ENCODE measurements around the gene DNASE1L3.

DNA sequence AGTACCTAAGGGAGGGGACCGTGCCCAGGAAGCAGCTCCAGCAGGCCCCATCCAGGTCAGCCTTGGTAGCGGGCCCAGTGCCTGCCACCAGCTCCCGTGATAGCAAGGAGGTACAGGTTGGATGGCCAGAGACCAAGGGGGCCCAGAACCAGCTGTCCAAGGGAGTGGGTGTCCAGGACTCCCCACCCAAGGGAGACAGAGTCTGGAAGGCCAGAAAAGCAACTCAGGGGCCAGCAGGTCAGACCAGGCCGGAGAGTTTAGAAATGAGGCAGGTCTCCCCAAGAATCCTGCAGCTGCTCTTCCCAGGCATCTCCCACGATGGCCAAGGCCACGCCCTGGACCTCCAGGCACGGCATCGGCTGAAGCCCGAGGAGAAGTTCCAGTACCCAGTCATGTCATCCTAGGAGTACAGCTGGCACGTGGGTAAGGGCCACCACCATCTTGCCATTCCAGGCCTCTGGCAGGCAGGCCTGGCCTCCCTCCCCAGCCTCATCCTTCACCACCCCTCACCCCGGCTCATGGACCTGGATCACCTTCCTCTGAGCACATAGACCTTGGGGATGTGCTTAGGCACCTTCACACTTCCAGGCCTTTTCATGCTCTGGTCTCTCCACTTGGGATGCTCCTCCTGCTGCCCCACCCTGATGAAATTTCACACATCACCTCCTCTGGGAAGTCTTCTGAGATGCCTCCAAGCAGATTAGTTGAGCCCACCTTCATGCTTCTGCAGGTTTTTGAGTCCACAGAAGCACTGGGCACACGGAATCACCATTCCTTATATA lies 30.5 kb downstream of the DNASE1L3 start:
- TF ChIP-seq EZH2 (IDR thresholded peaks at IDR 0.05; ENCODE audit: insufficient read depth, poor library complexity, severe bottlenecking) (no peak), EZH2phosphoT487 (IDR thresholded peaks at IDR 0.05; ENCODE audit: insufficient read depth, low read depth) (no peak)
